Measurements from ENCODE around the gene ZDHHC14.
"Not testable (repeated sequence)": the region's sequence is repeated elsewhere in the genome, so short reads cannot be mapped to it uniquely, and the experiment has no call there.

ZDHHC14 gene

GRCh38 chr6:157679605-157680580 lies 298.9 kb downstream of the ZDHHC14 start:
- DNase-seq, result no peak

GRCh38 chr6:157681041-157681650 lies 300.2 kb downstream of the ZDHHC14 start:
- no peak for DNase-seq

GRCh38 chr6:157682856-157683481 lies 302.0 kb downstream of the ZDHHC14 start:
- no peak for DNase-seq

- no peak for DNase-seq
These were observed 302.7 kb downstream of the ZDHHC14 start for GRCh38 chr6:157683707-157684106.

- DNase-seq, result no peak
These were observed 303.8 kb downstream of the ZDHHC14 start for GRCh38 chr6:157684620-157685299.

- DNase-seq, result no peak
These were observed 304.7 kb downstream of the ZDHHC14 start for GRCh38 chr6:157685596-157686280.

DNA sequence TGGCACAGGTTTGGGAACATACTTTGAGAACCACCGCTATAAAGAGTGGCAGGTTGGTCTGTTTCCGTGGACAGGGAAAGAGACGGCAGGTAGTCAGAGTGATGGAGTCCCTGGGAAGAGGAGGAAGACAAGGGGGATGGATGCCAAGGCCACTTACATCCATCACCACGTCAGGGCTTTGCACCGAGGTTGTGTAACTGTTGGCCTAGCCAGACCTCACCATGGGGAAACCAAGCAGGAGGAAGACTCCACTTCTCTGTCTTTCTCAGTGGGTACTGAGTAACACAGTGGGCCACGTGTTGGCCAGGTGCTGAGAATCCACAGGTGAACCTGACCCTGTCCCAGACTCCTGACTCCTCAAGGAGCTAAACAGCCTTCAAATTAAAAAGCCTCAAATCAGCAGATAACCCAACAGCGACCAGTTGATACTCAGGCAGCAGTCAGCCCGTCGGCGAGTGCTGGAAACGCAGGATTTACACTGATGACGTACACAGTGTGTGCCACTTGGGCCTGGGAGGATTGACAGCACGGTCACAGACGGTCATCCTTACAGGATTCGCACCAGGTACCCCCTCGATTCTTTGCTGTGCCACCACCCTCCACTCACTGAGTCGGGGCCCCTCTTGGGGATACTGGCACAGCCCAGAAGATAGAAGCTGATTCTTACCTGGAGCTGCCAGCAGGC lies 307.4 kb downstream of the ZDHHC14 start:
- DNase-seq, result no peak

DNA sequence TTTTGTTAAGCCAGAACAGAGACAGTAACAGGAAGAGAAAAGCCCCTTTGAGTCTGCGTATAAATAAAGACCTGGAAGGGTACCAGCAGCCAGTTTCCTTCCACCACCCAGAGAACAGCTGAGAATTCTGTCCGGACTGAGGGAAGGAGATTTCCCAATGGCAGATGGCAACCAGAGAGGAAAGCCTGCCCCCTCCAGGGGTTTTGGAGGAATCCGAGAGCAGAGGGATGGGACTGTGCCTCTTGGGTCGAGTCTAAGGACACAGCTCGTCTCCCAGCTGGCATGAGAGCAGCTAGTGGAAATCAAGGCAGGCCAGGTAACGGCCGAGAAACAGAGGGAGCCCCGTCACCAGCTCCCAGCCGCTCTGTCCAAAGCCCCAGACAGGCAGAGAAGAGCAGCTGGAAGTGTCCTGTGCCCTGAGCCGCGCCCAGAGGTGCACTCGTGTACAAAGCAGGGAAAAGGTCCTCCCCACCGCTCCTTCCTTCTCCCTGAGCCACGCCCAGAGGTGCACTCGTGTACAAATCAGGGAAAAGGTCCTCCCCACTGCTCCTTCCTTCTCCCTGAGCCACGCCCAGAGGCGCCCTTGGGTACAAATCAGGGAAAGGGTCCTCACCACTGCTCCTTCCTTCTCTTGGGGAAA lies 308.1 kb downstream of the ZDHHC14 start:
- DNase-seq, result no peak

- DNase-seq, result no peak
These were observed 308.9 kb downstream of the ZDHHC14 start for GRCh38 chr6:157689875-157690274.

- DNase-seq, result no peak
These were observed 309.6 kb downstream of the ZDHHC14 start for GRCh38 chr6:157690441-157691210.

DNA sequence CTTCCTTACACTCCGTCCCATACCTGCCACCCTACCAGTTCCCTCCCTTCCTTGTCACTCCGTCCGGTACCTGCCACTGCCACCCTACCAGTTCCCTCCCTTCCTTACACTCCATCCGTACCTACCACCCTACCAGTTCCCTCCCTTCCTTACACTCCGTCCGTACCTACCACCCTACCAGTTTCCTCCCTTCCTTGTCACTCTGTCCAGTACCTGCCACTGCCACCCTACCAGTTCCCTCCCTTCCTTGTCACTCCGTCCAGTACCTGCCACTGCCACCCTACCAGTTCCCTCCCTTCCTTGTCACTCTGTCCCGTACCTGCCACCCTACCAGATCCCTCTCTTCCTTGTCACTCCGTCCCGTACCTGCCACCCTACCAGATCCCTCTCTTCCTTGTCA lies 310.6 kb downstream of the ZDHHC14 start:
- not testable (repeated sequence) for DNase-seq

DNA sequence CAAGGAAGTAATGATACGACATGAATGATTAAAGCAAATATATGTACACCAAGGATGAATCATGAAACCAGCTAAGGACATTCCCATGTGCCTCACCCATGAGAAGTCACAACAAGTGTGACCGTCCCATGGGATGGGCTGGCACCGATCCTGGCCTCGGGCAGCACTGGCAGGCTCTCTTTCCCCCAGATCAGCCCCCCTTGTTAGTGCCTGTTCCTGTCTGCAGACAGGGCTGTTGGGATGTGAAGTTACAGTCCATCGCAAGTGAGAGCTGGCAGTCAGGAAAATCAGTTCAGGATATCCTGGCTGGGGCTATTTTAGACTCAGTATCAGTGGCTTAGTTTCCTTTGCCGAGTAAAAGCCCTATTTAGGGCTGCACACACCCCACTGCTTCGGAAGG lies 312.9 kb downstream of the ZDHHC14 start:
- DNase-seq, result no peak

DNA sequence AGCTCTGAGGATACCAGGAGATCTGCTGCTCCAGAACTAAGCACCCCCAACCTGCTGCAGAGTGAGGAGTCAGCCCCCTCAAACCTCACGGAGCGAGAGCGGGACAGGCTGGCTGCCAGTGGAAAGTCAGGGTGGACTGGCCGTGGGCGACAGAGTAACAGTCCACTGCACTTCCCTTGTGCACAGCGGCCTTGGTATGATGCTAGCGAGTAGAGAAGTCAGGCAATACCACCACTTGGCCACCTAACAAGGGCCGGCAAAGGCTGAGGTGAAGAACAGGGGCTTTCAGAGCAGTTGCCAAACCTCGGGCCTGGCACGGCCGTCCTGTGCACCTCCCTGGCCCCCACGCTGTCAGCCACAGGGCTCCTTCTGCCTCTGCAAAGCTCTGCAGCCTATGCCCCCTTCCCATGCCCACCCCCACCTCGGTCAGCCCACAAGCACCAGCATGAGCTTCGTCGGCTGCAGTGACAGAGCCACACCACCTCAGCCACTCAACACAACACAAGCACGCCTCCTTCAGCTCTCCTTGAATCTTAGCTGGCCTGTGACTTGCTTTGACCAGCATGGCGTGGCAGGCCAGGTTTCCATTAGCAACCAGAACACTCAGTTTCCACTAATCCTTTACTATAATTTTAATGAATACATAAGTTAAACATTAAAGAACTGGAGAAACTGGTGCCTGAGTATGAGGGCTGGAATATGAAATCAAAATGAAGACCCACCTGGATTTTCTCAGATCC lies 314.5 kb downstream of the ZDHHC14 start:
- DNase-seq, result no peak

DNA sequence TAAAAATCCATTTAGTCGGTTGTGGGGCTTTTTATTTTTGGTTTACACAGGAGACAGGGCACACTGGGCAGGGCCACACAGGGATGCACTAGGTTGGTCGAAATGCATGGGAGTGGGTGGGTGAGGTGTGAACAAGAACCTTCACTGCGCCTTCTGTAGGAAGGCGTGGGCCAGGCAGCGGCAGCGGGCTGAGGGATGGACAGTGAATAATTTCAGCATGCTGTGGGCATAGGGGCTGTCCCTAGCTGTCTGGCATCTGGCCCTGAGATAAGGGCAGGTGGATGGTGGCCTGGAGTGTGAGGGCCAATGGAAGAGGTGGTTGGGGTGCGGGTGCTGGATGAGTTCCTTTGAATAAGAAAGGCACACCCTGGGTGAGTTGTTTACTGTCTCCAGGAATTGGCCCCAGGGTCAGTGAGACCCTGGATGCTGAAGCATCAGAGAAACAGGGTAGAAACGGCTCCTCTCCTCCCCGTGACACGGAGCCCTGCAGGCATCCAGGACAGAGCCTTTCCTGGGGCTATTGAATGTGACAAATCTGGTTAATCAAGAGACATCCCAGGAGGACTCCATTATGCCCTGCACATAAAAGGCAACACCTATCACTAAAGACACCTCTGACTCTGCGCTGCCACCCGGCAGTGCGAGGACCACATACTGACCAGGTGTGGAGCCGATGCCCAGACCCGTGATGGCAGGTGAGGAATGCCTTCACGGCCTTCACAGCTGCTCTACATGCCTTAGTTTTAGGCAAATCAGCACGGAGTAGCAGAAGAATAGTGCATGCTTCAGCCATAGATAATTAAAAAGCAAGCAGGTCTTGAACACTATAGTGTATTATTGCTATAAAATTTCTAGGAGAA lies 319.0 kb downstream of the ZDHHC14 start:
- DNase-seq, result no peak

DNA sequence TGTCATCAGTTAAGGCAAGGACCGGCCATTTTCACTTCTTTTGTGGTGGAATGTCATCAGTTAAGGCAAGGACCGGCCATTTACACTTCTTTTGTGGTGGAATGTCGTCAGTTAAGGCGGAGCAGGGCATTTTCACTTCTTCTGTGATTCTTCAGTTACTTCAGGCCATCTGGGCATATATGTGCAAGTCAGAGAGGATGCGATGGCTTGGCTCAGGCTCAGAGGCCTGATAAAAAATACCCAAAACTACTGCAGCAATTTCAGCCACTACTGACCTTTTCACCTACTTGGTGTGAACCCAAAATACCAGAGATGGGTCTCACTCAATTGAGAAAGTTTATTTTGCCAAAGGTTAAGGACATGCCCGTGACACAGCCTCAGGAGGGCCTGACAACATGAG lies 325.4 kb downstream of the ZDHHC14 start:
- not testable (repeated sequence) for DNase-seq

DNA sequence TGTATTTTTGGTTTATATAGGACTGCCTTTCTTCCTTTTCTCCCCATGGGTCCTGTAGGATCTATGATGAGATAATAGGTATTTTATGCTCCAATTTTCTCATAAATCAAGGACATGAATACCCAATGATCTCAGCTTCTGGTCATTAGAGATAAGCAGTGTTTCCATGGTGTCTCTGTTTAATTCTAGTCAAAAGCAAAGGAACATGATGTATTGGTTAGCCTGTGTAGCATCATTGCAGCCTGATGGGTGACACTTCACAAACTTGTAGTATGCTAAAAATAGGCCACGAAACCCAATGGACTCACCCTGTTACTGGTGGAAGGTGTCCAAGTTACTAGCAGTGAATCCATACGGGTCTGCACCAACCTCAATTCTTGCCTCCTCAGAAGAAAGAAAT lies 325.9 kb downstream of the ZDHHC14 start:
- no peak for DNase-seq

- no peak for DNase-seq
These were observed 326.6 kb downstream of the ZDHHC14 start for GRCh38 chr6:157707576-157707975.

DNA sequence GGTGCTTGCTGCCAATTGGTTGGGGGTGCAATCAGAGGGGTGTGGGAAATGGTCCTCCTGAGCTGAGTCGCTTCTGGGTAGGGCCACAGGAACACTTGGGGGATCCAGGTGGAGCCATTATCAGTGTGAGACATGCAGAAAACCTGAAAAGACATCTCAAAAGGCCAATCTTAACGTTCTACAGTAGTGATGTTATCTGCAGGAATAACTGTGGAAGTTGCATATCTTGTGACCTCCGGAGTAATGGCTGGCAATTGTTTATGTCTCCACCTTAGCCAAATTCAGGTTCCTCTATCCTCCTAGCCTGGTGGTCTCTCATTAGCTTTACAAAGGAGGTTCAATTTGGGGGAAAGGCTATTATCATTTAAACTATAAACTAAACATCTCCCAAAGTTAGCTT lies 327.2 kb downstream of the ZDHHC14 start:
- no peak for DNase-seq

DNA sequence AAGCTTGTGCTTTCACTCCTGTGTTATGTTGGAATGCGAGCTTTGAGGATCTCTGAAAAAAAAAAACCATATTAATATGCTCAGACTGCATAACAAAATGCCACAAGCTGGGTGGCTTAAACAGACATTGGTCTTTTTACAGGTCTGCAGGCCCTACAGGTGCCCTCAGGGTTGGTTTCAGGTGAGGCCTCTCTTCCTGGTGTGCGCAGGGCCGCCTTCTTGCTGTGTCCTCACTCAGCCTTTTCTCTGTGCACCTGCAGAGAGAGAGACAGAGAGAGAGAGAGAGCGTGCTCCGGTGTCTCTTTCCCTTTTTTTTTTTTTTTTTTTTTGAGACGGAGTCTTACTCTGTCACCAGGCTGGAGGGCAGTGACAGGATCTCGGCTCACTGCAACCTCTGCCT lies 327.9 kb downstream of the ZDHHC14 start:
- DNase-seq, result no peak
